HG02943 (cell line): Measurements from ENCODE around the gene ABCB6.

Experiments used
- ATAC-seq: cut with Tn5 transposase; IDR thresholded peaks from one replicate; pipeline ENCODE4 v1.9.1; 2021; ENCODE audit warnings: mild to moderate bottlenecking, low read depth, moderate library complexity; ENCODE audit not compliant: unreplicated experiment

ABCB6 gene

DNA sequence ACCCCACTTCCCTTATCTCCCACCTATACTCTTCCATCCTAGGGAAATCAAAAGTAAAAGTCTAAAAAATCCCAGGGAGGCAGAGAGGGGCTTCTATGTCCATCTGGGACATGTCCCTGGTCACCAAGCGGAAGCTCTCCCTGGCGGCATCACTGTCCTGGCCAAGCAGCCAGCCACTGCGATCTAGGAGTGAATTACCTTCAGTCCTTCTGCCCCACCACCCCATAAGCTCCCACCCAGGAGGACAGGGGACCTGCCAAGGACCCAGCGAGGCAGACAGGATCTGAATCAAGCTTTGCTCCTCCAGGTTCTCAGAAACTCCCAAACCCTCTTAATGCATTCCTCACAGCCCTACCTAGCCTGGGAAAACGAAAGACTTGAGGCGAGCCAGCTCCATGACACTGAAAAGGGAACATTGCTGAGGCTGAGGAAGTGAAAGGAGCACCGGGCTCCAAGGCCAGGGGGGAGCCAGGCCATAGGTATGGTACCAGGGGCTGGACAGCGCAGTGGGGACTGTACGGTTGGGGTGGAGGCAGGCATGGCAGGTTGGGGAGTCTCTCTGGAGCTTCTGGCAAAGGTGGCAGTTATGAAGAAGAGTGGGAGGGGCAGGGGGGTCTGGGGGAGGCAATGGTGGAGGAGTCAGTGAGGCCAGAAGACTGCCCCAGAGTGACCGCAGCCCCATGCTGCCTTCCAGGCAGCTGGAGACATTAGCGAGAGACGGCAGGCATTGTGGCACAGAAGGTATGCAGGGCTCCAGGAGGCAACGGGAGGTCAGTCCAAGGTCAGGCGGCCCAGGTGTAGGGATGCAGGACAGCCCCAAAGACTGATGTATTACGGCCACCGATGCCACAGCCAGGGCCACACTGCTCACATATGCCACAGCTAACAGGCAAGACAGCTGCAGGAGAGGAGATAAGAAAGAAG, 46.3 kb downstream of the ABCB6 start:
- ATAC-seq, result no peak

DNA sequence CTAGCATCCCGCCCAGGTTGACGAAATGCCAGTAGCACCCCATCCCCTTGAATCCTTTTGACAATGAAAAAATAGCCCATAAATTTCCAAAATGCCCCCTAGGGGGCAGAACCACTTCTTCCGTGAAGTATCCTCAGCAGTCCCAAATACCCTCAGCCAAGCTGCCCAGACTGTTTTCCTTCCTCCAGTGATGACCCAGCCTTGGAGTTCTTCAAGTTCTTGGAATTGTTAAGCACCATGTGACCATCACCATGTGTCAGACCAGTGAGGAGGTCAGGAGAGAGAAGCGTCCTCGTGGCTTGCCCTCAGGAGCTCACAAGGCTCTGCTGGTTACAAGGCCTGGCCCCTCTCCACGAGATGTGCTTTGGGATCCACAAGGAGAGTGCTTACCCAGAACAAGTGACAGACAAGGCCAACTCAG, 47.5 kb downstream of the ABCB6 start:
- no peak for ATAC-seq

DNA sequence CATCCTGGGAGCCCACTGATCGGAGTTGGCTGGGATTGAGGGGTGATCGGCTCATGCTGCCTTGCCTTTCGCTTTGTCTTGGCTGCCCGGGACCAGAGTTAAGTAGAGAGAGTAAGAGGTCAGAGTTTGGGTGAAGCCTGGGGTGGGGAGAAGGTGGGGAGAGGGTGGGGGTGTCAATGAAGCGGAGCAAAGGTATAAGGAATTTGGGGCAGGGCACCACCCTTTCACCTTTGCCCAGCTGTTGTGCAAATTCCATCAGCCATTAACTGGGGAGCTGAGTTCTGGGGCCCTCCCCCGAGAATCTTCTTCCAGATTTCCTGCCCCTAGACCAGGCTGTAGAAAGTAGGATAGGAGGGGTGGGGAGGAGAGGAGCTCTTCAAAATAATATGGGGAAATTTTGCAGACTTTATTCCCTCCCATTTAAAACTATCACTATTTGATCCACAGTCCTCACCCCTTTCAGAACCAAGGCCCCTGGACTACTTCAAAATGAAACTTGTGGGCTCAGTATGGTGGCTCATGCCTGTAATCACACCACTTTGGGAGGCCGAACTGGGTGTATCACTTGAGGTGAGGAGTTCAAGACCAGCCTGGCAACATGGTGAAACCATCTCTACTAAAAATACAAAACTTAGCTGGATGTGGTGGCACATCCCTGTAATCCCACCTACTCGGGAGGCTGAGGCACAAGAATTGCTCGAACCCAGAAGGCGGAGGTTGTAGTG, 48.7 kb downstream of the ABCB6 start, which contains the start of gene SLC23A3:
Gene SLC23A3 (minus strand): TSS at position 100 of the 725 bp plus-strand sequence. CDS start 45 bp downstream, at position 55.
- no peak for ATAC-seq

DNA sequence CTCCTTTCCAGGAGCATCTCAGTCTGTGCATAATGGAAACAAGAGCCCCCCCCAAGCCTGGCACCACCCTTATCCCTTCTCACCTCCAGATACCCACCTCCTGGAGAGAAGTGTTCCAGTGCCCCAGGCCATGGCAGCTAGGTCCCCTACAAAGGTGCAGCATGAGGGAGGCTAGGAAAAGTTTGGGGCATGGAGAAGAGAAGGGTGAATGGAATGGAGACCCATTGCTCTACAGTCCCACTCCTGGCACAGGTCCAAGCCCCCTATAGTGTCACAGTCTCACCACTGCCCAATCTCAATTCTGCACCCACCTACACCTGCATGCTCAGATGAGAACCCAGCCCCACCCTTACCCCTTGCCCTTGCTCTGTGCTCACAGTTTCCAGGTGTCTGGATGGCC, 49.8 kb downstream of the ABCB6 start:
- no peak for ATAC-seq

DNA sequence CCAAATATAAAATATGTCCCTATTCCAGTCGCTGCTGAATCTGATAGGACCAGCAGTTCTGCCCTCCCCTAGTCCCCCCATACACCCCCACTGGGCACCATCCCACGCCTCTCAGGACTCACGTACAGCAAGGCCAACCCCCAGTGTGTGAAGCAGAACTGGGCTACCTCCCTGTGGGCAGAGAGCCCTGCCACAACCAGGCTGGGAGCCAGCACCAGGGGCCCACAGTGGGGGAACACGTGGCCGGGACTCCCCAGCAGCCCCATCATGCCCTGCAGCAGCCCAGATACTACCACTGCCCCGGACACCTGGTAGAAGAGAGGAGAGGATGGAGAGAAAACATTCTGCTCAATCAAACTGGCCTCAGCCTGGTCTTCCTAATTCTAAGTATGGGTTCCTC, 50.2 kb downstream of the ABCB6 start:
- ATAC-seq, result no peak

DNA sequence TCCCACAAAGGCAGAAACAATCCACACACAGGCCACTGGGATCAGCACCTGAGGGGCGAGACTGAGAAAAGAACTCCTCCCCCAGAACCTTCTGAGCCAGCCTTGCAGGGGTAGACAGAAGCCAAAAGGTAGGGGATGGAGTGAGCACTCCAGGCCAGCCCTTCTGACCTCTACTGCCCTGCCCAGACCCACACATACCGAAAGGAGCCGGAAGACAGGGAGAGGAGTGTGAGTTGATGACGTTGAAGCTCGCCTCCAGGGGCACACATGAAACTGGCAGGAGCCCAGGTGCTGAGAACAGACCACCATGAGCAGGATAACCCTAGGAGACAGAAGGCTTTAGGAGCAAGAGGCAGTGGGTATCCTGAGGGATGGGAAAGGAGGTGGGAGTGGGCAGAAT, 50.8 kb downstream of the ABCB6 start:
- no peak for ATAC-seq

DNA sequence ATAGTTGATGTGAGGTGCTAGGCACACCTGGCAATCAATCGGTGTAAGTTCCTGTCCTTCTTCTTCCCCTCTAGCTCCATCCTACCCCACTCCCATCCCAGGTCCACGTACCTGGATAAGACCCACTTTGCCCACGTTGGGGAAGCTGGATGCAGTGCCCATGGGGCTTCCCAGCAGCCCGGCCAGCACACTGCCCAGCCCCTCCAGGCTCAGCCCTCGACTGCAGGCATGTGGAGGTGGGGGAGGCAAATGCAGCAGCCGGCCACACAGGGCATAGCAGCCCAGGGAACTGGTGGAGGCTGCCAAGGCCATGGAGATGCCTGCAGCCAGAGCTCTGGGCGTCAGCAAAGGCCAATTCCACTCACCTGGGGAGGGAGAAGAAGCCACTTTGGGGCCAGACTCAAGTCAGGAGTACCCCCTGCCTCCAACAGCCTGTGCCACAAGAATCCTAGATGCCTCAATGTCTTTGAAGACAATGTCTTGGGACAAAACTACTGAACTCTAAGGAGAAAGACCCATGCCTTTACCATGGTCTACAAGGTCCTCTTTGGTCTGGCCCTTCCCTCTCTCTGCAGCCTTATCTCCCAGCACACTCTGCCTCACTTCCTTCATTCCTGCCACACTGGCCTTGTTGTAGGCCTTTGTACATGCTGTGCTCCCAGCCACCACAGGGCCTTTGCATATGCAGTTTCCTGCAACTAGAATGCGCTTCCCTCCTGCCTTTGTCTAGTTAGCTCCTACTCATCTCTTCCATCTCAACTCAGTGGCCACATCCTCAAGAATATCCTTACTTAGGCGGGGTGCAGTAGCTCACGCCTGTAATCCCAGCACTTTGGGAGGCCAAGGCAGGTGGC, 53.5 kb downstream of the ABCB6 start:
- no peak for ATAC-seq

DNA sequence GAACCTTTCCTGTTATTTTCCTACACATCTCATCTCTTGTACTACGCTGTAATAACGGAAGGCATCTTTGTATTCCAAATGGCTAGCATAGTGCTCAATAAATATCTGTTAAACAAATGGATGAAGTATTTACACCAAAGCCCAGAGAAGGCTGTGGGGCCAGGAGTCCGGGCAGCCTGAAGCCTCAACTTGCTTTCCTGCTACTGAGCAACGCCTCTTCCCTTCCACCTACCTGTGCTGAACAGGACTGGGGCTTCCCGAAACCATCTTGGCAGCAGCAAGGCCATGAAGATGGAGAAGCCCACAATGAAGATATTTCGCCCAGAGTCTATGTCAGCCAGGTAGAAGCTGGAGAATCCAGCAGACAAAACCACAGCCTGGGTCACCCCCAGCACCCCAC, 55.6 kb downstream of the ABCB6 start:
- ATAC-seq, result no peak

DNA sequence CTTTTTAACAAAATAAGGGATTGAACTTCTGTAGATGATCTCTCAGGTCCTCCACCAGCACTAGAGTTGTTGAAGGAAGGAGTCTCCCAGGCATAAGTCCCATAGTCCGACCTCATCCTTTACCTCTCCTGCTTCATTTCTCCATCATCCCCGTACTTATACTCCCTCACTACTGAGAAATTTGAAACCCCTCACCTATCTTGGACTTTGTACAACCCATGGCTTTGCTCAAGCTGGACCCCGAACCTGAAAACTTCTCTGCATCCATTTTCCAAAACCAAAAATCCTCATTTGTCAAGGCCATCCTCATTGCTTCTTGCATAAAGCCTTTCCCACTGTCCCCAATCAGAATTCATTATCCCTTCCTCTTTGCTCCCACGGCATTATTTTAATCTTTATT, 57.7 kb downstream of the ABCB6 start:
- no peak for ATAC-seq

DNA sequence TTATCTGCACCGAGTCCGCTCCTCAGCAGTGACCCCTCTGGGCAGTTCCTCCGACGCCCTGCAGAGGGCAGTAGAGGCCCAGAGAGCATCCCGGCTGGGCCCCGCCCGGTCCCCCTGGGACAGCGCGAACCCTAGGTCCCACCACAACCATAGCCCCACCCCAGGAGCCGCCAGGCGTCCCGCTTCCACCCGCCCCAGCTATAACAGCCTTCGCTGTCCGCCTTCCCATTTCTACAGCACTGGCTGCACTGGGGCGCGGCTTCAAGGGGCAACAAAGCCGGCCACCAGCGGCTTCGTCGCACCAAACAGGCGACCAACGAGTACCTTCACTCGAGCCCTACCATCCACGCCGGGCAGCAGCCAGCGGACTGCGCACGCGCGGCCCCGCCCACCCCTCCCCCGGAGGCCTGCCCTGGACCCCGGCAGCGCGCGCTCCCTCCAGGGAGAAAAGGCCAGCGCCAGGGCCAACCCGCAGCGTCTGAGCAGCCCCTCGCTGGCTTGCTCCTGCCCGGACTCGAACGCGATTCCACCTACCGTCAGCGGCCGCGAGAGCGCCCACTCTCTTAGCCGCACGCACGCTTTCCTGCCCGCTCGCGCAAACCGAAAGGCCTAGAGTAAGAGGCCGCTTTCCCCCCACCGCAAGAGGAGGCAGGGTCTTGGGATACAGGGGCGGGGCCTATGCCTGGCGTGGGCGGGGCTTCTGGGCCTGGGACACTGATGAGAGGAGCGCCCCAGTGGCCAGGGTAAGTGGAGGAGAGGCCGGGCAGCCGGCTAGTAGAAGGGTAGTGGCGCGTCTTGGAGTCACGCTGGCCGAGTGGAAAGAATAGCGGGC, 58.4 kb downstream of the ABCB6 start, which contains the start of gene NHEJ1:
Gene NHEJ1 (minus strand): TSS at position 630 of the 832 bp plus-strand sequence. CDS start 2,453 bp downstream, outside the sequence.
- ATAC-seq, result peak; percentile 79
